Muscle of leg (tissue), 16 donors: ENCODE data around the gene FAM81B. TPM values are rescaled to one million over a fixed set of nuclear protein-coding genes. Genes with fewer than 3 reads are reported as not detected.
"Not testable (repeated sequence)": the region's sequence is repeated elsewhere in the genome, so short reads cannot be mapped to it uniquely, and the experiment has no call there.

Experiments
- DNase-seq: peaks from one replicate; pipeline ENCODE4 v3.0.0; 2013
- H3K27ac ChIP-seq: one replicate; pipeline ENCODE4 v1.5.1; 2013; ENCODE audit warnings: mild to moderate bottlenecking, low read length, control low read depth
- H3K27me3 ChIP-seq: one replicate; pipeline ENCODE4 v1.6.1; 2013; ENCODE audit warnings: low read length; ENCODE audit not compliant: control insufficient read depth, insufficient read depth
- H3K36me3 ChIP-seq: one replicate; pipeline ENCODE4 v1.6.1; 2013; ENCODE audit warnings: low read length; ENCODE audit not compliant: control insufficient read depth, insufficient read depth
- H3K4me1 ChIP-seq: one replicate; pipeline ENCODE4 v1.6.1; 2013; ENCODE audit warnings: low read length; ENCODE audit not compliant: control insufficient read depth, insufficient read depth
- H3K4me3 ChIP-seq: one replicate; pipeline ENCODE4 v1.5.1; 2013; ENCODE audit warnings: low read length, control low read depth
- H3K9me3 ChIP-seq: replicated peaks from 2 replicates; pipeline ENCODE4 v1.6.1; 2013; ENCODE audit warnings: low read depth, low read length; ENCODE audit not compliant: control insufficient read depth
- WGBS: methylation state at CpG from one replicate; pipeline ENCODE4 v1.1.5; 2013; ENCODE audit warnings: missing lambda C conversion rate; ENCODE audit not compliant: insufficient coverage; 5-methylcytosine and 5-hydroxymethylcytosine counted together
- long read RNA-seq, 11 donors: transcript quantifications; one replicate each; lab custom pipeline, GENCODE V29; 2026
- polyA plus RNA-seq, 8 donors: library from polyadenylated mRNA; unstranded; fragments of 120-200 nt; gene quantifications; one replicate each; pipeline versions ENCODE4 v1.2.1 to v1.2.3, GENCODE V29; 2013; ENCODE audit warnings: inconsistent platforms in 1 of 8, low replicate concordance in 1 of 8; ENCODE audit not compliant: insufficient read length in 8 of 8, insufficient read depth in 1 of 8
- total RNA-seq: library from RNA; stranded (reverse); fragments of 120-200 nt; gene quantifications from one replicate; pipeline ENCODE4 v1.2.4, GENCODE V29; 2013

FAM81B gene, protein sequence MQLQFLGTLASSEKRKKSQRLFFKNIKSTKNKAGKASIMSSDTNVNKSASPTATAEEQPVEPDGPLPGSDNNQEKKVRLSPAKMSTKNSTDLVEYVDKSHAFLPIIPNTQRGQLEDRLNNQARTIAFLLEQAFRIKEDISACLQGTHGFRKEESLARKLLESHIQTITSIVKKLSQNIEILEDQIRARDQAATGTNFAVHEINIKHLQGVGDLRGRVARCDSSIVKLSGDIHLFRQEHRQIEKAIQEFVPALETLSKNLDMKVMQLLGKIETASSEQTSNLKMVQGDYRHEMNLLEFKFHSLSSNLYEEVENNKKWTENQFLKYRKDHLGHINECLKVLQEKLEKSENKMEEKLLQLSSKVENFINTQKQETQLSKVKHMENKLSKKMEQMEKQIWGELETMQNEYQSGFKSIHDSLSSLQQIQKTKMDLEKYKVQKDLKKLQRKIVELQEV
- total RNA-seq (12.6 TPM), polyA plus RNA-seq (10 to 100 TPM in 3 of 8 donors, 1 to 10 TPM in 5; 2.2 to 14.5 (median 5.2) TPM)
- long read RNA-seq, donor 1, result 0 reads
- long read RNA-seq, donor 2, result 0 reads
- long read RNA-seq, donor 3, result 0 reads
- long read RNA-seq, donor 4, result 0 reads
- long read RNA-seq, donor 5, result 0 reads
- long read RNA-seq, donor 6, result 0 reads
- long read RNA-seq, donor 7, result 0 reads
- long read RNA-seq, donor 8, result 0 reads
- long read RNA-seq, donor 9, result 0 reads
- long read RNA-seq, donor 10, partial matches to known transcripts, result 66 of 66 reads
- long read RNA-seq, donor 10, other reads (novel, unspliced or antisense), result 0 of 66 reads
- long read RNA-seq, donor 11, result 0 reads

DNA sequence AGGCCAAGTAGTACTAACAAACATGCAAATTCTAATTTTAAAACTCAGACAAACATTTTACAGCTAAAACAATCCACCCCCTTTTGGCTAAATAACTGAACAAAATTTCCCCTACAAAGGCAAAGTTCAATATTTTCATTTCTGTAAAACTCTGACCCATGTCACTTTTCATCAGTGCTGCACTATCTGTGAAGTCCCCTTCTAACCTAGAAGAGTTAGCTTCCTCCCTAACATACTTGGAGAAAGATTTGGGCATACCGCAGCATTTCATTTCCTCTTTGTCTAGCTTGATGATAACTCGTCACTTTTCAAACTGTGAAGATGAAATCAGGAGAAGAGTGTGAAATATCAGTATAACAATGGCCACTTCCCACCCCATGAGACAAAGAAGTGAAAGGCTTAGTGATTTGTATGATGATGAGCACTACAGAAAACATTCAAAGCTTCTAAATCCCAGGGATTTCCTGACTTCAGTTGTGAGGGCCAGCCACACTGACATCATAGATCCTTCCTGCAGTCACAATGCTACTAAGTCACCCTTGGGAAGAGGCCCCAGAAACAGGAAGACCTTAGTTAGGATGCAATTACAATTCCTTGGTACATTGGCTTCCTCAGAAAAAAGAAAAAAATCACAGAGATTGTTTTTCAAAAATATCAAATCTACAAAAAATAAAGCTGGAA is at the start of gene FAM81B:
Gene FAM81B (plus strand): TSS at position 555 of the 681 bp plus-strand sequence. CDS start 24 bp downstream, at position 579.
- WGBS, result no CpG with 5 or more reads among the region's 2 CpGs
- no peaks in the 10 kb centered on the region for H3K36me3 ChIP-seq
- H3K27me3 ChIP-seq, result no peaks in the 10 kb centered on the region
- H3K27ac ChIP-seq, result peak within 1 kb of the TSS; percentile 48
- no peak within 1 kb of the TSS for H3K4me3 ChIP-seq
- H3K9me3 ChIP-seq, result no peaks in the 10 kb centered on the region
- H3K4me1 ChIP-seq, result no peaks in the 10 kb centered on the region
- peak; percentile 30 for DNase-seq

DNA sequence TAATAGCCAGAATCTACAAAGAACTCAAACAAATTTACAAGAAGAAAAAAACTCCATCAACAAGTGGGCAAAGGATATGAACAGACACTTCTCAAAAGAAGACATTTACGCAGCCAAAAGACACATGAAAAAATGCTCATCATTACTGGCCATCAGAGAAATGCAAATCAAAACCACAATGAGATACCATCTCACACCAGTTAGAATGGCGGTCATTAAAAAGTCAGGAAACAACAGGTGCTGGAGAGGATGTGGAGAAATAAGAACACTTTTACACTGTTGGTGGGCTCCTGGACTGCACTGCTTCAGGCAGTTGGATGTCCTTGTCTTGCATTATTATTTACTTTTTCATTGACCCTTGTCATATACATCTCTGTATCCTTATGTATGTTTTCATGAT is 49.7 kb upstream of the FAM81B start:
- not testable (repeated sequence) for H3K27me3 ChIP-seq, DNase-seq, H3K27ac ChIP-seq, H3K4me1 ChIP-seq, H3K36me3 ChIP-seq, H3K9me3 ChIP-seq, H3K4me3 ChIP-seq
- WGBS, result no CpG with 5 or more reads among the region's 2 CpGs

DNA sequence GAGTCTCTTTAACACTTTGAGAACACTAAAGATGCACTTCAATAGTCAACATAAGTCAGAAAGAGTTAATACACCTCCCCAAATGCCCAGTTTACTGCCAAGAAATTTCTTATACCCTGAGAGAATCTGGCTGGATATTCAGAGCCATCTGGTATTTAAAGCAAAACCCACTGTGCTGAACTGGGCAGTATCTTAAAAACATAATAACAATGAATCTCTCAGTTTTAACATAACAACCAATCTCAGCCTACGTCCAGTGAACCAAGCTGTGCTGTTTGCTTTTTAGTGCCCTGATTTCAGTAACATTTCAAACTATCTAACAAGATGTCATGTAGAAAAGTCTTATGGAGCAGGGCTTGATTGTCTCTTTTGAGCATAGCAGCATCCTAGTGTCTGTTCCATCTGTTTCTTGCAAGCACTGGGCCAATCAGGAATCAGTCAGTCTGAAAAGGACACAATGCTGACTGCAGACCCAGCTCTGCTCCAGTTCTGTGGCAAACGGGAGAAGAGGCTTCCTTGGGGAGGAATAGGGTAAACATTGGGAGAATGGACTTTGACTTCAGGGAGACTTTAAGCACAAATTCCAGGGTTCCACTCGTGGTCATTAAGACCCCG is 43.6 kb upstream of the FAM81B start:
- H3K36me3 ChIP-seq, result no peaks in the 10 kb centered on the region
- H3K27ac ChIP-seq, result no peak overlapping the region
- no peak for DNase-seq
- H3K4me1 ChIP-seq, result no peaks in the 10 kb centered on the region
- no peak overlapping the region for H3K4me3 ChIP-seq
- WGBS, result 17% methylated on average over 1 of the region's 4 CpGs
- no peaks in the 10 kb centered on the region for H3K9me3 ChIP-seq
- H3K27me3 ChIP-seq, result no peaks in the 10 kb centered on the region

DNA sequence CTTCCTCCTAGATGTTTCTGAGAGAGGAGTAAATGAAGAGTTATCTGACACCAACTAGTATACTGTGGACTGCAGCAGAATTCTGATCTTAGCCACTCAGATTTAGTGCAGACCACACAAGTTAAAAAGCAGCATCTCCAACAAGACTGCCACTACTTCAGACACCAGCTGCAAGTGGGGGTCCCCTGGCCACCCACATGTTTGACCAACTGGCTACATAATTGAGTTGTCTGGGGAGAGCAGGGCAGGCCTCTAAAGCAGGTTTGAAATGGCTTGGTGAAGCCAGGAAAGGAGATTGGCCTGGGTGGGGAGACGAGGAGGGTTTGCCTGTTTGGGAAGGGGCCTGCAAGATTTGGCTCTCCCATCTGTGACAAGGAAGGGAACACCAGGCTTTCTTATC is 40.5 kb upstream of the FAM81B start:
- Histone ChIP-seq H3K36me3 (no peaks in the 10 kb centered on the region), H3K4me3 (no peak overlapping the region), H3K27ac (no peak overlapping the region), H3K27me3 (no peaks in the 10 kb centered on the region), H3K9me3 (no peaks in the 10 kb centered on the region), H3K4me1 (no peaks in the 10 kb centered on the region)
- WGBS, result 75% methylated on average over 1 of the region's 1 CpG
- DNase-seq, result no peak

DNA sequence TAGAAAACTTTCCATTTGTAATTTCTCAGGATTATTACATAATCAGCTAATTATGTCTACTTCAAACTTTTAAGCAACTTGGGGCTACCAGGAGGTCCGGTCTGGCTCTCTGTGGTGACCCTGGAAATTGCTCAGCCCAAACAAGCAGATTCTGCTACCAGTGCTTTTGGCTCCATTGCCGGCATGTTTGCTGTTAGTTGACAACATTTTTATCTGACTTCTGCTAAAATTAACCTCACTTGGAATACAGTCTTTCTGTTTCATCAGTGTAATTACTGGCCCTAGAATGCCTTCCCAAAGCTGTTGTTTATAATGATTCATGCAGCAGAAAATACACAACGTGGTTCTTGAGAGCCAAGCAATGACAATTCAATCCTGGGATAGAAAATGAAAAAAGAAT is 38.5 kb upstream of the FAM81B start:
- Histone ChIP-seq H3K27me3 (no peaks in the 10 kb centered on the region), H3K27ac (no peak overlapping the region), H3K9me3 (no peaks in the 10 kb centered on the region), H3K4me1 (no peaks in the 10 kb centered on the region), H3K36me3 (no peaks in the 10 kb centered on the region), H3K4me3 (no peak overlapping the region)
- WGBS, result 83% methylated on average over 2 of the region's 3 CpGs
- peak; percentile 41 for DNase-seq

DNA sequence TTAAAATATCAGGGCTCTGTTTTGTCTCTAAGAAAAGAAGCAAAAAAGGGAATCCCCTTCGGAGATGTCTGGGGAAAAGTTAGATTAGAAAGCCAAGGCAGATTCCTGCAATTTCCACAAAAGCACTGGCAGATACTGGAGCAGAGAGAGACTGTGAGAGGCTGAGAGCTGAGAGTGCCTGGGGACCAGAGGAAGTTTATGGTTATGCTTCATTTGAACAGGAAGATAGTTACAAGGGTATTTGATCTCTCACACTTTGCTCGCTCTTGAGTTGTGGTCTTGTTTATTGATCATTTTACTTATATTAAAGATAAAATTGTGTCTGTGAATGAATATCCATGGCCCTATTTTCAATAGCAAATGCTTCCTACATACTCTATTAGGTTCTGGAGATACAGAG is 32.8 kb upstream of the FAM81B start:
- Histone ChIP-seq H3K9me3 (no peaks in the 10 kb centered on the region), H3K4me3 (no peak overlapping the region), H3K27me3 (no peaks in the 10 kb centered on the region), H3K4me1 (no peaks in the 10 kb centered on the region), H3K36me3 (no peaks in the 10 kb centered on the region), H3K27ac (no peak overlapping the region)
- DNase-seq, result peak; percentile 9
- WGBS, result 67% methylated on average over 1 of the region's 2 CpGs

DNA sequence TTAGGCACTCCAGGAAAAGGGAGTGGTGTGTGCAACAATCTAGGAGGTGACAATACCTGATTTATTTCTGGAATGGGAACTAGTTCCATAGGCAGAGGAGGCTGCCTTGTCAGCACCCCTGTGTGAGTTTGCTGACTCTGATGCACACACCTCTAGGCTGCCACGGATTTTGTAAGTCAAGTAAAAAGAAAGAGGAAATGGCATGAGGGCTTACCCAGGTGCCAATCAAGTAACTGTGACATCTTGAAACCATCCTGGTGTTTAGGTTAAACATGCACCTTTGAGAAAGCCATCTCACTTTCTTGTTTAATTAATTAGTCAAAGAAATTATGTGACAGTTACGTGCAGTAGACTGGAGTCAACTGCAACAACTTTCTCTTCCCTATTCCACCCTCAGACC is 32.3 kb upstream of the FAM81B start:
- Histone ChIP-seq H3K4me3 (no peak overlapping the region), H3K27ac (no peak overlapping the region), H3K27me3 (no peaks in the 10 kb centered on the region), H3K36me3 (no peaks in the 10 kb centered on the region), H3K4me1 (no peaks in the 10 kb centered on the region), H3K9me3 (no peaks in the 10 kb centered on the region)
- 0% methylated on average over 1 of the region's 2 CpGs for WGBS
- DNase-seq, result no peak

DNA sequence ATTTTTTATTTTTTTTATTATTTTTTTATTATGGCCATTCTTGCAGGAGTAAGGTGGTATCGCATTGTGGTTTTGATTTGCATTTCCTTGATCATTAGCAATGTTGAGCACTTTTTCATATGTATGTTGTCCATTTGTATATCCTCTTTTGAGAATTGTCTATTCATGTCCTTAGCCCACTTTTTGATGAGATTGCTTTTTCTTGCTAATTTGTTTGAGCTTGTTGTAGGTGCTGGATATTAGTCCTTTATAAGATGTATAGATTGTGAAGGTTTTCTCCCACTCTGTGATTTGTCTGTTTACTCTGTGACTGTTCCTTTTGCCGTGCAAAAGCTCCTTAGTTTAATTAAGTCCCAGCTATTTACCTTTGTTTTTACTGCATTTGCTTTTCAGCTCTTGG is 30.5 kb upstream of the FAM81B start:
- not testable (repeated sequence) for DNase-seq, H3K4me1 ChIP-seq, H3K4me3 ChIP-seq, H3K36me3 ChIP-seq, H3K9me3 ChIP-seq, H3K27ac ChIP-seq, H3K27me3 ChIP-seq
- no CpG with 5 or more reads among the region's 2 CpGs for WGBS

DNA sequence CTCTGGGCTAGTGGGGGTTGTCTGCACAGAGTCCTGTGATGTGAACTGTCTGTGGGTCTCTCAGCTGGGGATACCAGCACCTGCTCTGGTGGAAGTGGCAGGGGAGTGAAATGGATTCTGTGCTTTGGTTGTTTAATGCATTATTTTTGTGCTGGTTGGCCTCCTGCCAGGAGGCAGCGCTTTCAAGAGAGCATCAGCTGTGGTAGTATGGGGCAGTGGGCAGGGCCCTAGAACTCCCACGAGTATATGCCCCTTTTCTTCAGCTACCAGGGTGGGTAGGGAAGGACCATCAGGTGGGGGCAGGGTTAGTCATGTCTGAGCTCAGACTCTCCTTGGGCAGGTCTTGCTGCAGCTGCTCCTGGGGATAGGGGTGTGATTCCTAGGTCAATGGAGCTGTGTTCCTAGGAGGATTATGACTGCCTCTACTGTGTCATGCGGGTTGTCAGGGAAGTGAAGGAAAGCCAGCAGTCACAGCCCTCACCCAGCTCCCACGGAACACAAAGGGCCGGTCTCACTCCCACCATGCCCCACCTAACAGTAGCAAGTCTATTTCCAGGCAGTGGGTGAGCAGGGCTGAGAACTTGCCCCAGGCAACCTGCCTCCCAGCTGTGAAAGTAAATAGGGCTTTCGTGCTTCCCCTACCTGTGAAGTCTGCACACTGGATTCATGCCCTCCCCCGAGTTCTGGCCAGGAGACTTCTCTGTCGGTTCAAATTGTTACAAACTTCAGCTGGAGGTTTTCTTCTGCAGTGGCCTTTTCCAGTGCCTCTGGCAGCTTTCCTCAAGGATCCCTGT is 25.7 kb upstream of the FAM81B start:
- Histone ChIP-seq H3K4me1 (no peaks in the 10 kb centered on the region), H3K9me3 (peaks cover 4% of the 10 kb centered on the region), H3K27me3 (no peaks in the 10 kb centered on the region), H3K4me3 (no peak overlapping the region), H3K27ac (no peak overlapping the region), H3K36me3 (no peaks in the 10 kb centered on the region)
- 75% methylated on average over 4 of the region's 8 CpGs for WGBS
- DNase-seq, result no peak
